Rectal smooth muscle tissue (tissue), 1 donor: ENCODE measurements around the gene PBX4.

Source experiments
- H3K27ac ChIP-seq: one replicate; pipeline ENCODE4 v1.7.0; 2013; ENCODE audit warnings: low read depth, low read length, inconsistent platforms
- H3K27me3 ChIP-seq: one replicate; pipeline ENCODE4 v1.7.0; 2013; ENCODE audit warnings: low read length; ENCODE audit not compliant: control insufficient read depth, insufficient read depth
- H3K36me3 ChIP-seq: one replicate; pipeline ENCODE4 v1.7.0; 2013; ENCODE audit warnings: low read length; ENCODE audit not compliant: control insufficient read depth, insufficient read depth
- H3K4me1 ChIP-seq: one replicate; pipeline ENCODE4 v1.7.0; 2013; ENCODE audit warnings: low read length; ENCODE audit not compliant: control insufficient read depth, insufficient read depth
- H3K4me3 ChIP-seq: one replicate; pipeline ENCODE4 v1.7.0; 2013; ENCODE audit warnings: low read length
- H3K9ac ChIP-seq: one replicate; pipeline ENCODE4 v1.7.0; 2013; ENCODE audit warnings: low read length

Gene PBX4

GRCh38 chr19:19655641-19656343 is 37.3 kb upstream of the PBX4 start:
- peaks cover 77% of the 10 kb centered on the region for H3K36me3 ChIP-seq
- H3K4me3 ChIP-seq: no peak overlapping the region
- no peaks in the 10 kb centered on the region for H3K4me1 ChIP-seq
- no peaks in the 10 kb centered on the region for H3K27me3 ChIP-seq
- no peak overlapping the region for H3K27ac ChIP-seq
- H3K9ac ChIP-seq: no peak overlapping the region

GRCh38 chr19:19655051-19655594 is 36.6 kb upstream of the PBX4 start:
- Histone ChIP-seq H3K27ac (no peak overlapping the region), H3K27me3 (no peaks in the 10 kb centered on the region), H3K9ac (no peak overlapping the region), H3K36me3 (peaks cover 84% of the 10 kb centered on the region), H3K4me1 (no peaks in the 10 kb centered on the region), H3K4me3 (no peak overlapping the region)

GRCh38 chr19:19654441-19654840 is 36.0 kb upstream of the PBX4 start:
- H3K9ac ChIP-seq: no peak overlapping the region
- peaks cover 80% of the 10 kb centered on the region for H3K36me3 ChIP-seq
- H3K4me1 ChIP-seq: no peaks in the 10 kb centered on the region
- H3K4me3 ChIP-seq: no peak overlapping the region
- H3K27ac ChIP-seq: no peak overlapping the region
- H3K27me3 ChIP-seq: no peaks in the 10 kb centered on the region

DNA sequence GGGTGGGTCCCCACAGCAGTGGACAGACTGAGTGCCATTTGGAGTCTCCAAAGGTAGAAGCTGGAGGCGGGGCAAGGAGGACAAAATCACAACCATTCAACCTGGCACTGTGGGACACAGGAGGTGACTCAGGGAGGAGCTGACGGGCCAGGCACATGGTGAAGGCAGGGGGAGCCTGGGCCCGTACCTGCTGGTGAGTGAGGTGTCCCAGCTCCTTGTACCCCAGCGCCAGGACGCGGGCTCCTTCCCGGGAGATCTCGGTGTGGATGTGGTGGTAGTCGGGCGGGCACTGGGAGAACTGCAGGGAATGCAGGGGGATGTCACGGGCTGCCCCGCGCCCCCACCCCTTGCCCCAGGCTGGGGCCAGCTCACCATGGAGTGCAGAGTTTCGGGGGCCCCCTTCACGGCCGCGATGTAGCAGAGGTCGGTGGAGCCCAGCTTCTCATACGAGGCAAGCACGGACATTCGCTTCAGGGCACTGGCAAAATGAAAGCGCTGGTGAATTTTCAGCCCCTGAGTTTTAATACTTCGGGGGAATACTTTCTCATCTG is 35.2 kb upstream of the PBX4 start:
- no peaks in the 10 kb centered on the region for H3K27me3 ChIP-seq
- H3K9ac ChIP-seq: no peak overlapping the region
- no peak overlapping the region for H3K4me3 ChIP-seq
- no peak overlapping the region for H3K27ac ChIP-seq
- peaks cover 79% of the 10 kb centered on the region for H3K36me3 ChIP-seq
- H3K4me1 ChIP-seq: no peaks in the 10 kb centered on the region

- Histone ChIP-seq H3K4me1 (no peaks in the 10 kb centered on the region), H3K36me3 (peaks cover 71% of the 10 kb centered on the region), H3K9ac (no peak overlapping the region), H3K27ac (no peak overlapping the region), H3K27me3 (no peaks in the 10 kb centered on the region), H3K4me3 (no peak overlapping the region)
Observed at GRCh38 chr19:19652482-19653295, 34.2 kb upstream of the PBX4 start.

- Histone ChIP-seq H3K4me3 (no peak overlapping the region), H3K36me3 (peaks cover 69% of the 10 kb centered on the region), H3K9ac (no peak overlapping the region), H3K27ac (no peak overlapping the region), H3K27me3 (no peaks in the 10 kb centered on the region), H3K4me1 (no peaks in the 10 kb centered on the region)
Observed at GRCh38 chr19:19651076-19651475, 32.6 kb upstream of the PBX4 start.

- Histone ChIP-seq H3K27ac (no peak overlapping the region), H3K4me3 (no peak overlapping the region), H3K9ac (no peak overlapping the region), H3K4me1 (no peaks in the 10 kb centered on the region), H3K27me3 (no peaks in the 10 kb centered on the region), H3K36me3 (peaks cover 67% of the 10 kb centered on the region)
Observed at GRCh38 chr19:19650331-19650730, 31.8 kb upstream of the PBX4 start.

- Histone ChIP-seq H3K27me3 (no peaks in the 10 kb centered on the region), H3K36me3 (peaks cover 63% of the 10 kb centered on the region)
Observed at GRCh38 chr19:19649580-19649995, 31.1 kb upstream of the PBX4 start.

GRCh38 chr19:19649155-19649554 is 30.7 kb upstream of the PBX4 start:
- Histone ChIP-seq H3K9ac (no peak overlapping the region), H3K4me3 (no peak overlapping the region), H3K27me3 (no peaks in the 10 kb centered on the region), H3K36me3 (peaks cover 60% of the 10 kb centered on the region), H3K4me1 (no peaks in the 10 kb centered on the region), H3K27ac (no peak overlapping the region)

More at GRCh38 chr19:19649580-19649995, 31.1 kb upstream of the PBX4 start:
- Histone ChIP-seq H3K4me1 (no peaks in the 10 kb centered on the region), H3K27ac (no peak overlapping the region), H3K9ac (no peak overlapping the region), H3K4me3 (no peak overlapping the region)

DNA sequence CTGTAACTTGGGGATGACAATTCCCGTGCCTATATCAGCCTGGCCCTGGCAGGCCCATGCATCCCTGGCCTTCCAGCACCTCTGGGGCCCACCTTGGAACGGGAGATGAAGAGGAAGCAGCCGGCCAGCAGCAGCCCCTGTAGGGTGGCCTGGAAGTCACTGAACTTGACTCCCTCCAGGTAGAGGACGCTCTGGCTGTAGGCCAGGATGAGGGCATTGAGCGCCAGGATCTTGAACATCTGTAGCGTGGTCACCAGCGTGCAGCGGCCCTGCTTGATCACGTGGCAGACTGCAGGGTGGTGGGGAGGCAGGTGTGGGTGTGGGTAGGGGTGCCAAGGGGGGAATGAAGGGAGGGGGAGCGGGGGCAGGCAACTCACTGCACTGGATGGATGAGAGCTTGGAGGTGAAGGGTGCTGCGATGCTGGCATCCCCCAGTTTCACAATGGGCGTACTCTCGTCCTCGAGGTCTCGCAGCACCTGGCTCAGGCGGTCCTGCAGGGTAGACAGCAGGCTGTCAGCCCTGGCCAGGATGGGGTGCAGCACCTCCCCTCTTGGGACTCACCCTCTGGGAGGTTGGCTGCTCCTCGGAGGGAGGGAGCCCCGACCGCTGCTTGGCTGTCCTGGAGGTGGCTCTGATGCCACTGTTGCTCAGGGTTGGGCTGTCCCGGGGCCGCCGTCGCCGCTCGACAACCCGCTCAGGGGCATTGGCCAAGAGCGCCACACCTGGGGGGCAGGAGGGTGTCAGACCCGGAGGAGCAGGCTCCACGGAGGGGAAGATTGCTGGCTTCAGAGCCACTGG is 28.7 kb upstream of the PBX4 start:
- no peak overlapping the region for H3K27ac ChIP-seq
- H3K4me1 ChIP-seq: no peaks in the 10 kb centered on the region
- H3K4me3 ChIP-seq: no peak overlapping the region
- H3K27me3 ChIP-seq: no peaks in the 10 kb centered on the region
- peaks cover 44% of the 10 kb centered on the region for H3K36me3 ChIP-seq
- no peak overlapping the region for H3K9ac ChIP-seq

DNA sequence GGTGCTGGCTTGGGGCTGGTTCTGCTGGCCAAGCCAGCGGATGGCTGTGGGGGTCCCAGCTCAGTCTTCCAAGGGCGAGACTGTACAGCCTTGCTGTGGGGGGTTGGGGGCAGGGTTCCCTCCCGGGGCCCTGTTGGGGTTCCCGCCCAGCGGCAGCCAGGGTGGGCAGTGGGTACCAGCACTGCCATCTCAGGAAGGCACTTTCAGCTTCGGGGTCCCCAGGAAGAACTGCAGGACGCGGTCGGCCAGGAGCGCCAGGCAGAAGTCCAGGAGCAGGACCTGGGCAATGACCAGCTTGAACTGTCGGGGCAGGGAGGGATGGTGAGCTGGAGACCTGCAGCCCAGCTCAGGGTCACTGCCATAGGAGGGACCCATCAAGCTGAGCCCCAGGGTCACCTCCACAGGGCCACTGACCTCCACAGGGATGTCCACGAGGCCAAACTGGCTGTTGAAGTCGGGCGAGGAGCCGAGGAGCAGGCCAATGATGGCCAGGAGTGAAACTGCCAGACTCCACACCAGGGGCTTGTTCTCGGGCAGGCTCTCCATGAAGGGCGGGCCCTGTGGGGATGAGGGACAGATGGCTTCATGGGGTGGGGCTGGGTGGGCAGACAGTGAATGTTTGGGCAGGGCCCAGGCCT is 26.9 kb upstream of the PBX4 start:
- no peak overlapping the region for H3K9ac ChIP-seq
- H3K4me1 ChIP-seq: no peaks in the 10 kb centered on the region
- no peak overlapping the region for H3K4me3 ChIP-seq
- peaks cover 27% of the 10 kb centered on the region for H3K36me3 ChIP-seq
- H3K27me3 ChIP-seq: no peaks in the 10 kb centered on the region
- no peak overlapping the region for H3K27ac ChIP-seq
